Epithelial cell of esophagus (primary cell): ENCODE results near the gene PI4KA.
"Not testable (repeated sequence)": the region's sequence is repeated elsewhere in the genome, so short reads cannot be mapped to it uniquely, and the experiment has no call there.

Source experiments
- DNase-seq: peaks from one replicate; pipeline ENCODE4 v3.0.0; 2010; ENCODE audit warnings: low read depth
- H3K4me3 ChIP-seq: 2 replicates; pipeline ENCODE4 v1.5.1; 2011; ENCODE audit warnings: mild to moderate bottlenecking, low read length, control low read depth
- CTCF ChIP-seq: IDR thresholded peaks from 2 replicates; pipeline ENCODE4 v1.5.1; 2011; ENCODE audit warnings: low read depth, mild to moderate bottlenecking, low read length, control low read depth, inconsistent platforms; ENCODE audit not compliant: insufficient read depth; ENCODE audit errors: missing control alignments

The PI4KA gene

DNA sequence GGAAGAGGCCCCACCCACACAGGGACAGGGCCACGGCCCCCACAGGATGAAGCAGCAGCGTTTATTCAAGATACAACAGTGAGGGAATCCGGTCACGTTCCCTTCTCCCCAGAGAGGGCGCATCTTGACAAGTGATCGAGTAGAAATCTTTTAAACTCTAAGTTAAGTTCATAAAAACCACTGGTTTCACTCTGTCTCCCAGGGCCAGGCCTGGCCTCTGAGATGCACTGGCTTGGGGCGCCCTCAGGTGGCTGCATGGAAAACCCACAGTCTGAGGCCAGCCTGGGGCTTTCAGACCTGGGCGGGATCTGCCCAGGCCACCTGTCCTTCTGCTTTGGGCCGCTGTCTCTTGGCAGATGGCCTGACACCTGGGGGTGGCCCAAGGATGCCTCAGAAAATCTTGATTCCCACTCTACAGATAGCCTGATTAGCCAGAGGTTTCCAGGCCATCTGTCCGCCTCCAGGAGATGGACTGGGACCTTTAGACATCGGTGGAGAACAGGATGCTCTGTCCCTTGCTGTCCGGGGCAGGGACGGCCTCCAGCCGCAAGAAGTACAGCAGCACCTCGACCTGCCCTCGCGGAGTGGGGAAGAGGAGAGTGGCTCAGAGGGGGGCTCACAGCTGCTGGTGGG, 161.0 kb downstream of the PI4KA start:
- not testable (repeated sequence) for H3K4me3 ChIP-seq
- peak; percentile 62 for TF ChIP-seq CTCF
- DNase-seq, result peak; percentile 76

- DNase-seq, H3K4me3 ChIP-seq: not testable (repeated sequence)
These were observed 162.6 kb downstream of the PI4KA start for GRCh38 chr22:20696056-20696455.

DNA sequence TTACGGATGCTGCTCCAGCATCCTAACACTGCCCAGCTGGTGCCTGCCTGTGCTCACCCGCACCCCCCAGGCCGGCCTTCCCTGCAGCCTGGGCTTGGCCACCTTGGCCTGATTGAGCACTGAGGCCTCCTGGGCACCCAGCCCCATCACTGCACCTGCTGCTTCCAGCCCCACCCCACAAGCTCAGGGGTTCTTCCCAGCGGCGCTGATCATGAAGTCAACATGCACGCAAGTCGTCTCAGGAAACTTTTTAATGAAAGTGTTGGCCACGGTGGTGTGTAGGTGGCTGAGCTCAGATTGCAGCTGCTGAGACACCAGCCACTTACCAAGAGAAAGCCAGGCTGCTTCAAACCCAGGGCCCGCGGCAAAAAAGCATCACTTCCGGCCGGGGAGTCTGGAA, 163.4 kb downstream of the PI4KA start:
- not testable (repeated sequence) for DNase-seq, H3K4me3 ChIP-seq

DNA sequence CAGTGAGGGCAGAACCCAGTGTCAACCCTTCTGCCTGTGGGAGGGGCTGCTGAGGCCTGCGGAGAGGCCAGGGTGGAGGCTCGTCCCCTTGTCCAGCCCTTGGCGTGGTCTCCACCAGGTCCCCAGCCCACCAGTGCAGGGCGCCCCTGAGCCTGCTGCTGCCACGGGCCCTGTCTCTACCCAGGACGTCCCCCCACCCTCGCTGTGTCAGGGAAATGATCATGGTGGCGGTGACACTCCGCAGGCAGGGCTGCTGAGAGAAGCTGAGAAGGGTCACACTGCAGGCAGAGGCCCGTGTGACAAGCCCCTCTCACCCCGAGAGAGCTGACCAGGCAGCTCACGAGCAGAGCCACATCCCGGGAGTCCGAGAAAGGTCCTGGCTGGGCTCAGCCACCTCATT, 164.4 kb downstream of the PI4KA start:
- not testable (repeated sequence) for H3K4me3 ChIP-seq

GRCh38 chr22:20692926-20693325, 165.7 kb downstream of the PI4KA start:
- not testable (repeated sequence) for DNase-seq, H3K4me3 ChIP-seq

More for the DNA sequence above, 164.4 kb downstream of the PI4KA start:
- not testable (repeated sequence) for DNase-seq

DNA sequence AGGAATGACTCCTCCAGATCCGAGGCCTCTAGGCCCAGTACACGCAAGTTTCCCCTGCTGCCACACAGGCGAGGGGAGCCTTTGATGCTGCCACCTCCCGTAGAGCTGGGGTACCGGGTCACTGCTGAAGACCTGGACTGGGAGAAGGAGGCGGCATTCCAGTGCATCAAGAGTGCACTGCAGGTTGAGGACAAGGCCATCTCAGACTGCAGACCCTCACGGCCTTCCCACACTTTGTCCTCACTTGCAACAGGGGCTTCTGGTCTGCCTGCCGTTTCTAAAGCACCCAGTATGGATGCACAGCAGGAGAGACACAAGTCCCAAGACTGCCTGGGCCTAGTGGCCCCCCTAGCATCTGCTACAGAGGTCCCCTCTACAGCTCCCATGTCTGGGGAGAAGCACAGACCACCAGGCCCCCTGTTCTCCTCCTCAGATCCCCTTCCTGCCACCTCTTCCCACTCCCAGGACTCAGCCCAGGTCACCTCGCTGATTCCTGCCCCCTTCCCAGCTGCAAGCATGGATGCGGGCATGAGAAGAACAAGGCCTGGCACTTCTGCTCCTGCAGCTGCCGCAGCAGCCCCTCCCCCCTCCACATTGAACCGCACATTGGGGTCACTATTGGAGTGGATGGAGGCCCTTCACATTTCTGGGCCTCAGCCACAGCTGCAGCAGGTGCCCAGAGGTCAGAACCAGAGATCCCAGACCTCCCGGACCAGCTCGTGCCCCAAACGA, 167.9 kb downstream of the PI4KA start:
- not testable (repeated sequence) for DNase-seq, H3K4me3 ChIP-seq

- H3K4me3 ChIP-seq, DNase-seq: not testable (repeated sequence)
These were observed 171.0 kb downstream of the PI4KA start for GRCh38 chr22:20687356-20688172.

- H3K4me3 ChIP-seq, DNase-seq: not testable (repeated sequence)
These were observed 172.8 kb downstream of the PI4KA start for GRCh38 chr22:20685764-20686163.

DNA sequence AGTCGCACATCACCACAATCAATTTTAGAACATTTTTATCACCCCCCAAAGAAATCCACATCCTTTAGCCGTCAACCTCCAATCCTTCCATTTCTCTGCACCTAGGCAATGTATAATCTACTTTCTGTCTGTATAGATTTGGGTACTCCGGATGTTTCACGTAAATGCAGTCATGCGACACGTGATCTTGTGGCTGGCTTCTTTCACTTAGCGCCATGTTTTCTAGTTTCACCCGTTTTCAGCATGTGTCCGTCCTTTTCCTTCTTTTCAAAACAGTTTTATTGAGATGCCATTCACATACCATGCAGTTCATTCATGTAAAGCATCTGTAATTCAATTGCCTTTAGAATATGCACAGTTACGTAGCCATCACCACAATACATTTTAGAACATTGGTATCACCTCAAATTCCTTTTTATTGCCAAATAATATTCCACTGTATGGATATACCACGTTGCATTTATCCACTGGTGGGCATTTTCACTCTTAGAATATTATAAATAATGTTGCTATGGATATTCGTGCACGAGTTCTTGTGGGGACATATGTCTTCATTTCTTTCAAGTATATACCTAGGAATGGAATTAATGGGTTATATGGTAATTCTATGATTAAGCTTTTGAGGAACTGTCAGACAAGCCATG, 179.7 kb downstream of the PI4KA start:
- not testable (repeated sequence) for H3K4me3 ChIP-seq, DNase-seq

DNA sequence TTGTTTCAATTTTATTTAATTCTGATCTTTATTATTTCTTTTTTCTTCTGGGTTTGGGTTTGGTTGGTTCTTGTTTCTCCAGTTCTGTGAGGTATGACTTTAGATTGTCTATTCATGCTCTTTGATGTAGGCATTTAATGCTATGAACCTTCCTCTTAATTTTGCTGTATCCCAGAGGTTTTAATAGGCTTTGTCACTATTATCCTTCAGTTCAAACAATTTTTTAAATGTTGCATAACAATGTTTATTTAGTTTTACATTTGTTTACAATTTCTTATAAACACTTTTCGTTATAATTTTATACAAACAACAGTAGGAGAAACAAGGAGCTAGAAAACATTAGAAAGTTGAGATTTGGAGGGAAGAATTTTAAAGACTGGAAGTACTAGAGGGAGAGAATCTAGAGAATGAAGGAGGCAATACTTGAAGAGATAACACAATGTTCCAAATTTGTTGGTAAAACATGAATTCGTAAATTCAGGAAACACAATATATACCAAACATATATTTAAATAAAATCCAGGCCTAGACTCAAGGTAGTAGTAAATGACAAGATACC, 180.8 kb downstream of the PI4KA start:
- no peak overlapping the region for H3K4me3 ChIP-seq
- no peak for DNase-seq
- no peak for TF ChIP-seq CTCF

GRCh38 chr22:20675613-20676012, 183.0 kb downstream of the PI4KA start:
- H3K4me3 ChIP-seq, DNase-seq: not testable (repeated sequence)
